Measurements from ENCODE around the gene RSPH3.

RSPH3 gene

DNA sequence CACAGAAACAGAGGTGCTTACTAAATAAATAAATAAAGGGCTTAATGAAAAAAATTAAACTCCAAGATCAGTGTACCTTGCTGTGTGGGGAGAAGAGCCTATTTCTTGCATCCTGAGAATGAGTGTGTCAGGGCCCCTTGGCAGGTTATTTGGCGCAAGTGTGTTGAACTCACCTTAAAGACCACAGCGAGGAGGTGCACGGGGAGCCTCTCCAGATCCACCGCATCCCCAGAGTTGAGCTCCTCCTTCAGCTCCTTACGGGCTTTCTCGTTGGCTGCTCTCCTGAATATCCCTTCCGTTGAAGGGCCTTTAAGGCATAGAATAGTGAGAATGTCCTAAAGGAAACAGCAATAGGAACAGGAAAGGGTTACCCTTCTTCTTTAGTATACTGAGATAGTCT lies 41.2 kb upstream of the RSPH3 start:
- TF ChIP-seq, protein P1, sequence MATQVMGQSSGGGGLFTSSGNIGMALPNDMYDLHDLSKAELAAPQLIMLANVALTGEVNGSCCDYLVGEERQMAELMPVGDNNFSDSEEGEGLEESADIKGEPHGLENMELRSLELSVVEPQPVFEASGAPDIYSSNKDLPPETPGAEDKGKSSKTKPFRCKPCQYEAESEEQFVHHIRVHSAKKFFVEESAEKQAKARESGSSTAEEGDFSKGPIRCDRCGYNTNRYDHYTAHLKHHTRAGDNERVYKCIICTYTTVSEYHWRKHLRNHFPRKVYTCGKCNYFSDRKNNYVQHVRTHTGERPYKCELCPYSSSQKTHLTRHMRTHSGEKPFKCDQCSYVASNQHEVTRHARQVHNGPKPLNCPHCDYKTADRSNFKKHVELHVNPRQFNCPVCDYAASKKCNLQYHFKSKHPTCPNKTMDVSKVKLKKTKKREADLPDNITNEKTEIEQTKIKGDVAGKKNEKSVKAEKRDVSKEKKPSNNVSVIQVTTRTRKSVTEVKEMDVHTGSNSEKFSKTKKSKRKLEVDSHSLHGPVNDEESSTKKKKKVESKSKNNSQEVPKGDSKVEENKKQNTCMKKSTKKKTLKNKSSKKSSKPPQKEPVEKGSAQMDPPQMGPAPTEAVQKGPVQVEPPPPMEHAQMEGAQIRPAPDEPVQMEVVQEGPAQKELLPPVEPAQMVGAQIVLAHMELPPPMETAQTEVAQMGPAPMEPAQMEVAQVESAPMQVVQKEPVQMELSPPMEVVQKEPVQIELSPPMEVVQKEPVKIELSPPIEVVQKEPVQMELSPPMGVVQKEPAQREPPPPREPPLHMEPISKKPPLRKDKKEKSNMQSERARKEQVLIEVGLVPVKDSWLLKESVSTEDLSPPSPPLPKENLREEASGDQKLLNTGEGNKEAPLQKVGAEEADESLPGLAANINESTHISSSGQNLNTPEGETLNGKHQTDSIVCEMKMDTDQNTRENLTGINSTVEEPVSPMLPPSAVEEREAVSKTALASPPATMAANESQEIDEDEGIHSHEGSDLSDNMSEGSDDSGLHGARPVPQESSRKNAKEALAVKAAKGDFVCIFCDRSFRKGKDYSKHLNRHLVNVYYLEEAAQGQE (IDR thresholded peaks at IDR 0.05; ENCODE audit: insufficient read depth in 1 of 2, low read depth in 2 of 2, low read length in 2 of 2), result no peak
- TF ChIP-seq TAF1 (IDR thresholded peaks at IDR 0.05; ENCODE audit: borderline replicate concordance, insufficient read depth, low read length) (no peak), POLR2AphosphoS5 (IDR thresholded peaks at IDR 0.05; ENCODE audit: low read depth, low read length) (no peak), FOXP2 (optimal IDR thresholded peaks at IDR 0.05; ENCODE audit: borderline replicate concordance, extremely low read depth, extremely low read length, insufficient read depth) (no peak)

DNA sequence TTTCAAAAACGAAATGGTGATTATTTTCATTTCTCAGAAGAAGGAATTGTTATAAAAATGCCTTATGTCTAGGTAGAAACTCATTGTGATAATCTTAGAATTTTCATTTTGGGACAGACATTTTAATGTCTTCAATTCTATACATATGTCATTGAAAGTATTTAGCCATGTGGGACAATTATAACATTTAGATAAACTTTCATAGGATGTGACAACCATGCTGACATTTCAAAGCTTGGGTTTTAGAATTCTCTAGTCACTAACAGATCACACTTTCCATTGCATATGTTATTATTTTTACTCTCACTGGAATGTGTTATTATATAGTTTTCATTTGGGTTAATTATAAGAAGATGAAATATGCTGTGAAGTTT lies 39.9 kb upstream of the RSPH3 start:
- TF ChIP-seq FOXP2 (optimal IDR thresholded peaks at IDR 0.05; ENCODE audit: borderline replicate concordance, extremely low read depth, extremely low read length, insufficient read depth) (no peak), TAF1 (IDR thresholded peaks at IDR 0.05; ENCODE audit: borderline replicate concordance, insufficient read depth, low read length) (no peak), SIN3A (IDR thresholded peaks at IDR 0.05; ENCODE audit: borderline replicate concordance, insufficient read depth, low read length) (no peak), POLR2AphosphoS5 (IDR thresholded peaks at IDR 0.05; ENCODE audit: low read depth, low read length) (no peak)
- TF ChIP-seq, protein P1 (IDR thresholded peaks at IDR 0.05; ENCODE audit: insufficient read depth in 1 of 2, low read depth in 2 of 2, low read length in 2 of 2), result no peak

DNA sequence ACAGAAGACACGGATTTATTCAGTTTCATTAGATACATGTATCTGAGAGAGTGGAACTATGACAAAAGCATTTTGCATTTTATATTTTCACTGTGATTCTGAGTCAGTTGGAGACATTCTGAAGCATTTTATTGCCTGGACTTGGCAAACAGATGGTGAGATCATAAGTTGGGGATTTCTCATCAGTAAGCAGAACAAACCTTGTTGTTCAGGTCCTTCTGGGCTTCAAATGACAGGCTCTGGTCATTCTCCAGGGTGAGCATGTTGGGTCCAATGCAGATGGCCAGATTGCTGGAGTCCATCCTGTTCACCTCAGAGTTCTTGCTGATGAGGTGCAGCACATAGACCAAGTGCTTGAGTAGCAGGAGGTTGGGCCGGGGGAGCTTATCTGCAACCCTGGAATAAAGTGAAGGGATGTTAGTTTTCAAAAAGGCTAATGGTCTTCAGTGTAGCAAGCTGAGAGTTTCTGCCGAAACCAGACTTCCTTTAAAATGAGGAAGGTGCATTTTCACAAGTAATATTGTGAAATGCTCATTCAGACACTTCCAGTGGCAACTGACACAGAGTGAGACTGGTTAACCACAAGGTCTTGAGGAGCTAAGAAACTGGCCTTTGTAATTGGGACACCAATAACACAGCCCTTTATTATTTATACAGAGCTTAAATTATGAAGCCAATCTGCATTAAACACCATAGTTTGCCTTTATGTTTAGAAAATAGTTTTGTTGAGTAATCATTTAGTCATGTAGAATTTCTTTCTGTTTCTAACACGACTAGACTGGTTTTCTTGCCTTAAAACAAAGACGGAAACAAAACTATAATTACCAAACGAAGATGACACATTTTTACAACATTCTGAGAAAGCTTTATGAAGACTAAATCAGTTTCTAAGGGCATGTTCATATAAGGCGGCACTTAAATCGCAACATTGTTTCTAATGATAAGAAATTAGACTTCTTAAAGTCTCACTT lies 39.2 kb upstream of the RSPH3 start:
- TF ChIP-seq POLR2AphosphoS5 (IDR thresholded peaks at IDR 0.05; ENCODE audit: low read depth, low read length) (no peak), SIN3A (IDR thresholded peaks at IDR 0.05; ENCODE audit: borderline replicate concordance, insufficient read depth, low read length) (no peak), FOXP2 (optimal IDR thresholded peaks at IDR 0.05; ENCODE audit: borderline replicate concordance, extremely low read depth, extremely low read length, insufficient read depth) (no peak), TAF1 (IDR thresholded peaks at IDR 0.05; ENCODE audit: borderline replicate concordance, insufficient read depth, low read length) (no peak)
- TF ChIP-seq, protein P1 (IDR thresholded peaks at IDR 0.05; ENCODE audit: insufficient read depth in 1 of 2, low read depth in 2 of 2, low read length in 2 of 2), result no peak

DNA sequence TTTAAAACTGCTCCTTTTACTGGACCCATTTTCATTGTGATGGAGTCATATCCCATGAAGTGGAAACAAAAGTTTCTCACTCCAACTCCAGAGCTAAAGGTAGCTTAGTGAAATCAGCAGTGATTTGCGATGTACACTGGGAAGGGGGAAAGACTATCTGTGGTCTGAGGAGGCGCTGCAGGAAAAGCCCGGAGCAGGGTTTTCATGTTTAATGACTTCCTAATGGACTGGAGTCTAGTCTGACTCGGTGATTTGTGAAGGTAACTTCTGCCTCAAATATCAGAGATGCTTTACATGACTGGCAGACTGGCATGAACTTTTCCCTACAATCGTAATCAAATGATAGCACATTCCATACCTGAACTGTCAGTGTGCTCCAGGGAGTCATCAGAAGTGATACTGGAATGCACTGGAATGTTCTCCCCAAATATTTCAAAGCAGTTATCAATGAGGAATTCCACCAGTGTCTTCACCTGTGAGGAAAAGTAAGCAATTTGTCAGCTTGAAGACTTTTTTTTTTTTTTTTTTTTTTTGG lies 37.8 kb upstream of the RSPH3 start:
- TF ChIP-seq FOXP2 (optimal IDR thresholded peaks at IDR 0.05; ENCODE audit: borderline replicate concordance, extremely low read depth, extremely low read length, insufficient read depth) (no peak), TAF1 (IDR thresholded peaks at IDR 0.05; ENCODE audit: borderline replicate concordance, insufficient read depth, low read length) (no peak), SIN3A (IDR thresholded peaks at IDR 0.05; ENCODE audit: borderline replicate concordance, insufficient read depth, low read length) (no peak), POLR2AphosphoS5 (IDR thresholded peaks at IDR 0.05; ENCODE audit: low read depth, low read length) (no peak)
- TF ChIP-seq, protein P1 (IDR thresholded peaks at IDR 0.05; ENCODE audit: insufficient read depth in 1 of 2, low read depth in 2 of 2, low read length in 2 of 2), result no peak

Data from PFSK-1 (cell line).